NCI-H146 treated with DMSO at 0.1 percent for 48 hours (cell line): ENCODE data around the gene IRF6.

ENCODE experiments used
- DNase-seq: peaks from one replicate; lab custom pipeline; 2025; ENCODE audit not compliant: unreplicated experiment; lab: John Stamatoyannopoulos, UW

The IRF6 gene

GRCh38 chr1:209736490-209737117 is 69.3 kb downstream of the IRF6 start:
- no peak for DNase-seq
